ENCODE results near the gene ACSL3. TPM values are rescaled to one million over a fixed set of nuclear protein-coding genes. Genes with fewer than 3 reads are reported as not detected.

ACSL3 gene
- polyA plus RNA-seq, 1 donor from 2014 or later = 119 TPM

DNA sequence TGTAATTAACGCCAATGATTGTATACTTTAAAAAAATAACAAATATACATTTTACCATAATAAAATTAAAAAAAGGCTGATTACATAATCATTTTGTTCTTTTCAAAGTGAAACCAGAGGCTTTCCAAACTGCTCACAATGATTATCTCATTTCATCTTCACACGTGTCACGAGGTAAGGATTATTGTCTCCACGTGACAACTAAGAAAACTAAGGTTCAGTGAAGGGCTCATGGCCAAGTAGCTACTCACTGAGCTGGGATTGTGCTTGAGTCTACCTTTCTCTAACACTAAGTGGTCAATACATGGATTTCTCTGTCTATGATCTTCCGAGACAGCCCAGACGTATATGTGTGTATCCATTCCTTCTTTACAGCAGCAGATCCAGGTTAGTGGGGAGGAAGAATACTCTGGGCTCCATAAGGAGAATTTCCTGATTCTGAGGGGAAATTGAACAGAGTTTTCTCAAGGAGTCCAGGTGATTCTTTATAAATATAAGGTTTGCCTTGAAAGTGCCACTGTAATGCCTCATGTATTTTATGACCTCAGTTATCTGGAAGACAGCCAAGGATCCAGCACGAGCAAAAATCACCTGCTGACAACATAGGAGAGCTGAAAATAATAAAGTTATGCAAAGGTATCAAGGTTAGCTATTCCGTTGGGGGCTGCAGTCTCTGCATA is 25.6 kb upstream of the ACSL3 start:
- Histone ChIP-seq H3K9me2 (ENCODE audit: insufficient read depth, low read length) (no peaks in the 10 kb centered on the region), H3K9me3 (ENCODE audit: low read length) (no peaks in the 10 kb centered on the region), H3F3A (ENCODE audit: insufficient read depth, low read length, poor library complexity, severe bottlenecking) (no peaks in the 10 kb centered on the region), H3K4me3 (ENCODE audit: low read length) (no peak overlapping the region), H3K79me2 (replicated peaks; ENCODE audit: insufficient read depth, low read length) (no peaks in the 10 kb centered on the region), H3K27me3 (ENCODE audit: insufficient read depth, low read depth, low read length) (no peaks in the 10 kb centered on the region), H3K27ac (ENCODE audit: low read length) (no peak overlapping the region), H3K36me3 (ENCODE audit: insufficient read depth, low read length) (no peaks in the 10 kb centered on the region), H3K9ac (ENCODE audit: low read length) (no peak overlapping the region), H4K20me1 (ENCODE audit: insufficient read depth) (no peaks in the 10 kb centered on the region), H2AFZ (ENCODE audit: low read depth, low read length) (no peak overlapping the region), H3K4me2 (ENCODE audit: low read length) (no peak overlapping the region)
- no peak for TF ChIP-seq EP300 (conservative IDR thresholded peaks at IDR 0.05; ENCODE audit: poor library complexity, severe bottlenecking)
- TF ChIP-seq, protein P1, sequence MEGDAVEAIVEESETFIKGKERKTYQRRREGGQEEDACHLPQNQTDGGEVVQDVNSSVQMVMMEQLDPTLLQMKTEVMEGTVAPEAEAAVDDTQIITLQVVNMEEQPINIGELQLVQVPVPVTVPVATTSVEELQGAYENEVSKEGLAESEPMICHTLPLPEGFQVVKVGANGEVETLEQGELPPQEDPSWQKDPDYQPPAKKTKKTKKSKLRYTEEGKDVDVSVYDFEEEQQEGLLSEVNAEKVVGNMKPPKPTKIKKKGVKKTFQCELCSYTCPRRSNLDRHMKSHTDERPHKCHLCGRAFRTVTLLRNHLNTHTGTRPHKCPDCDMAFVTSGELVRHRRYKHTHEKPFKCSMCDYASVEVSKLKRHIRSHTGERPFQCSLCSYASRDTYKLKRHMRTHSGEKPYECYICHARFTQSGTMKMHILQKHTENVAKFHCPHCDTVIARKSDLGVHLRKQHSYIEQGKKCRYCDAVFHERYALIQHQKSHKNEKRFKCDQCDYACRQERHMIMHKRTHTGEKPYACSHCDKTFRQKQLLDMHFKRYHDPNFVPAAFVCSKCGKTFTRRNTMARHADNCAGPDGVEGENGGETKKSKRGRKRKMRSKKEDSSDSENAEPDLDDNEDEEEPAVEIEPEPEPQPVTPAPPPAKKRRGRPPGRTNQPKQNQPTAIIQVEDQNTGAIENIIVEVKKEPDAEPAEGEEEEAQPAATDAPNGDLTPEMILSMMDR (IDR thresholded peaks at IDR 0.05; ENCODE audit: poor library complexity, severe bottlenecking) = no peak
- no peak for TF ChIP-seq POLR2AphosphoS5 (IDR thresholded peaks at IDR 0.05)
- TF ChIP-seq TAF1 (IDR thresholded peaks at IDR 0.05; ENCODE audit: low read depth) = no peak
- TF ChIP-seq RAD21 (conservative IDR thresholded peaks at IDR 0.05) = no peak
- TF ChIP-seq EZH2 (IDR thresholded peaks at IDR 0.05; ENCODE audit: borderline replicate concordance, insufficient read depth, low read length, poor library complexity, severe bottlenecking) = no peak
- TF ChIP-seq, protein P2, sequence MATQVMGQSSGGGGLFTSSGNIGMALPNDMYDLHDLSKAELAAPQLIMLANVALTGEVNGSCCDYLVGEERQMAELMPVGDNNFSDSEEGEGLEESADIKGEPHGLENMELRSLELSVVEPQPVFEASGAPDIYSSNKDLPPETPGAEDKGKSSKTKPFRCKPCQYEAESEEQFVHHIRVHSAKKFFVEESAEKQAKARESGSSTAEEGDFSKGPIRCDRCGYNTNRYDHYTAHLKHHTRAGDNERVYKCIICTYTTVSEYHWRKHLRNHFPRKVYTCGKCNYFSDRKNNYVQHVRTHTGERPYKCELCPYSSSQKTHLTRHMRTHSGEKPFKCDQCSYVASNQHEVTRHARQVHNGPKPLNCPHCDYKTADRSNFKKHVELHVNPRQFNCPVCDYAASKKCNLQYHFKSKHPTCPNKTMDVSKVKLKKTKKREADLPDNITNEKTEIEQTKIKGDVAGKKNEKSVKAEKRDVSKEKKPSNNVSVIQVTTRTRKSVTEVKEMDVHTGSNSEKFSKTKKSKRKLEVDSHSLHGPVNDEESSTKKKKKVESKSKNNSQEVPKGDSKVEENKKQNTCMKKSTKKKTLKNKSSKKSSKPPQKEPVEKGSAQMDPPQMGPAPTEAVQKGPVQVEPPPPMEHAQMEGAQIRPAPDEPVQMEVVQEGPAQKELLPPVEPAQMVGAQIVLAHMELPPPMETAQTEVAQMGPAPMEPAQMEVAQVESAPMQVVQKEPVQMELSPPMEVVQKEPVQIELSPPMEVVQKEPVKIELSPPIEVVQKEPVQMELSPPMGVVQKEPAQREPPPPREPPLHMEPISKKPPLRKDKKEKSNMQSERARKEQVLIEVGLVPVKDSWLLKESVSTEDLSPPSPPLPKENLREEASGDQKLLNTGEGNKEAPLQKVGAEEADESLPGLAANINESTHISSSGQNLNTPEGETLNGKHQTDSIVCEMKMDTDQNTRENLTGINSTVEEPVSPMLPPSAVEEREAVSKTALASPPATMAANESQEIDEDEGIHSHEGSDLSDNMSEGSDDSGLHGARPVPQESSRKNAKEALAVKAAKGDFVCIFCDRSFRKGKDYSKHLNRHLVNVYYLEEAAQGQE (IDR thresholded peaks at IDR 0.05; ENCODE audit: borderline replicate concordance) = no peak
- no peak for TF ChIP-seq SMC3 (conservative IDR thresholded peaks at IDR 0.05; ENCODE audit: poor library complexity)
- TF ChIP-seq MXI1 (conservative IDR thresholded peaks at IDR 0.05; ENCODE audit: poor library complexity, severe bottlenecking) = no peak

DNA sequence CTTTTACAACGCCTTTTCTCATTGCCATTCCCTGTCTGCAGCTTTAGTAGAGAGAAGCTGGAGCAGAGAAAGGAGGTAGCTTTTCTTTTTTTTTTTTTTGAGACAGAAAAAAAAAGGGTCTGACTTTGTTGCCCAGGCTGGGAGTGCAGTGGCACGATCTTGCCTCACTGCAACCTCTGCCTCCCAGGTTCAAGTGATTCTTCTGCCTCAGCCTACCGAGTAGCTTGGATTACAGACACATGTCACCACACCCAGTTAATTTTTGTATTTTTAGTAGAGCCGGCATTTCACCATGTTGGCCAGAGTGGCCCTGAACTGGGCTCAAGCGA is 25.0 kb upstream of the ACSL3 start:
- Histone ChIP-seq H3K4me2 (ENCODE audit: low read length) (no peak overlapping the region), H2AFZ (ENCODE audit: low read depth, low read length) (no peak overlapping the region), H3K79me2 (replicated peaks; ENCODE audit: insufficient read depth, low read length) (no peaks in the 10 kb centered on the region), H3F3A (ENCODE audit: insufficient read depth, low read length, poor library complexity, severe bottlenecking) (no peaks in the 10 kb centered on the region), H3K27me3 (ENCODE audit: insufficient read depth, low read depth, low read length) (no peaks in the 10 kb centered on the region), H3K27ac (ENCODE audit: low read length) (no peak overlapping the region), H3K9me2 (ENCODE audit: insufficient read depth, low read length) (no peaks in the 10 kb centered on the region), H3K4me3 (ENCODE audit: low read length) (no peak overlapping the region), H3K36me3 (ENCODE audit: insufficient read depth, low read length) (no peaks in the 10 kb centered on the region), H4K20me1 (ENCODE audit: insufficient read depth) (no peaks in the 10 kb centered on the region), H3K9me3 (ENCODE audit: low read length) (no peaks in the 10 kb centered on the region), H3K9ac (ENCODE audit: low read length) (no peak overlapping the region)
- TF ChIP-seq EZH2 (IDR thresholded peaks at IDR 0.05; ENCODE audit: borderline replicate concordance, insufficient read depth, low read length, poor library complexity, severe bottlenecking) (no peak), POLR2AphosphoS5 (IDR thresholded peaks at IDR 0.05) (no peak), SMC3 (conservative IDR thresholded peaks at IDR 0.05; ENCODE audit: poor library complexity) (no peak), RAD21 (conservative IDR thresholded peaks at IDR 0.05) (no peak), EP300 (conservative IDR thresholded peaks at IDR 0.05; ENCODE audit: poor library complexity, severe bottlenecking) (no peak), TAF1 (IDR thresholded peaks at IDR 0.05; ENCODE audit: low read depth) (no peak), MXI1 (conservative IDR thresholded peaks at IDR 0.05; ENCODE audit: poor library complexity, severe bottlenecking) (no peak)
- TF ChIP-seq, protein P2 (IDR thresholded peaks at IDR 0.05; ENCODE audit: borderline replicate concordance) = no peak
- TF ChIP-seq, protein P1 (IDR thresholded peaks at IDR 0.05; ENCODE audit: poor library complexity, severe bottlenecking) = no peak

Data from neural cell (in vitro differentiated cells).